ENCODE data around the gene HOXB1. TPM values are rescaled to one million over a fixed set of nuclear protein-coding genes. Genes with fewer than 3 reads are reported as not detected.

The HOXB1 gene
- total and polyA plus RNA-seq, 8 donors: 0.28 TPM; not detected in 7

- H3K27ac ChIP-seq: no peak overlapping the region
- intact Hi-C loops (cut with DNase I; ENCODE audit: low total_unique reads): no loop called here
These were observed 41.0 kb downstream of the HOXB1 start for GRCh38 chr17:48489781-48490180.

GRCh38 chr17:48488548-48489106, 42.2 kb downstream of the HOXB1 start:
- Histone ChIP-seq H3K27ac (no peak overlapping the region), H3K9me3 (no peaks in the 10 kb centered on the region), H3K27me3 (peaks cover 0 to 47% (median 10%) of the 10 kb centered on the region in 3 donors), H3K4me3 (no peak overlapping the region), H3K36me3 (no peaks in the 10 kb centered on the region), H3K4me1 (peaks cover 5 to 49% (median 27%) of the 10 kb centered on the region in 4 donors)
- peak in 1 of 2 donors; percentile 52 for DNase-seq
- 18 to 68% (median 34%) methylated on average over 3 of the region's 3 CpGs for WGBS, 5 donors
- TF ChIP-seq EP300 (IDR thresholded peaks at IDR 0.05): no peak
- TF ChIP-seq CTCF (IDR thresholded peaks at IDR 0.05): no peak
- TF ChIP-seq POLR2A (IDR thresholded peaks at IDR 0.05): no peak
- no peak for TF ChIP-seq POLR2AphosphoS5 (IDR thresholded peaks at IDR 0.05)
- intact Hi-C loops (cut with DNase I; ENCODE audit: low total_unique reads): no loop called here

More at GRCh38 chr17:48489781-48490180, 41.0 kb downstream of the HOXB1 start:
- Histone ChIP-seq H3K4me3 (no peak overlapping the region), H3K9me3 (no peaks in the 10 kb centered on the region), H3K4me1 (peaks cover 5 to 49% (median 28%) of the 10 kb centered on the region in 4 donors), H3K27me3 (peaks cover 0 to 58% (median 13%) of the 10 kb centered on the region in 3 donors), H3K36me3 (no peaks in the 10 kb centered on the region)
- DNase-seq: no peak
- 57 to 75% (median 59%) methylated on average over 13 of the region's 13 CpGs for WGBS, 5 donors
- no peak for TF ChIP-seq EP300 (IDR thresholded peaks at IDR 0.05)
- TF ChIP-seq CTCF (IDR thresholded peaks at IDR 0.05): no peak
- no peak for TF ChIP-seq POLR2AphosphoS5 (IDR thresholded peaks at IDR 0.05)
- TF ChIP-seq POLR2A (IDR thresholded peaks at IDR 0.05): no peak

- TF ChIP-seq POLR2A (IDR thresholded peaks at IDR 0.05) (no peak), CTCF (IDR thresholded peaks at IDR 0.05) (no peak), EP300 (IDR thresholded peaks at IDR 0.05) (no peak), POLR2AphosphoS5 (IDR thresholded peaks at IDR 0.05) (no peak)
- Histone ChIP-seq H3K9me3 (no peaks in the 10 kb centered on the region), H3K4me1 (peaks cover 0 to 44% (median 18%) of the 10 kb centered on the region in 4 donors), H3K4me3 (no peak overlapping the region), H3K36me3 (no peaks in the 10 kb centered on the region), H3K27ac (no peak overlapping the region), H3K27me3 (peaks cover 0 to 33% (median 0%) of the 10 kb centered on the region in 3 donors)
- WGBS, 5 donors: 59 to 88% (median 81%) methylated on average over 2 of the region's 2 CpGs
- intact Hi-C loops (cut with DNase I; ENCODE audit: low total_unique reads): no loop called here
- no peak for DNase-seq
These were observed 43.6 kb downstream of the HOXB1 start for GRCh38 chr17:48487221-48487620.

GRCh38 chr17:48486557-48486956, 44.3 kb downstream of the HOXB1 start:
- WGBS, 5 donors: 61 to 69% (median 65%) methylated on average over 5 of the region's 5 CpGs
- Histone ChIP-seq H3K4me1 (peaks cover 0 to 38% (median 13%) of the 10 kb centered on the region in 4 donors), H3K36me3 (no peaks in the 10 kb centered on the region), H3K4me3 (no peak overlapping the region), H3K27ac (no peak overlapping the region), H3K9me3 (no peaks in the 10 kb centered on the region), H3K27me3 (peaks cover 0 to 27% (median 0%) of the 10 kb centered on the region in 3 donors)
- TF ChIP-seq POLR2A (IDR thresholded peaks at IDR 0.05): no peak
- no peak for DNase-seq
- intact Hi-C loops (cut with DNase I; ENCODE audit: low total_unique reads): no loop called here

GRCh38 chr17:48484850-48485249, 46.0 kb downstream of the HOXB1 start:
- WGBS, 5 donors: 70 to 91% (median 81%) methylated on average over 2 of the region's 2 CpGs
- DNase-seq: no peak
- TF ChIP-seq CTCF (IDR thresholded peaks at IDR 0.05) (no peak), POLR2A (IDR thresholded peaks at IDR 0.05) (no peak), EP300 (IDR thresholded peaks at IDR 0.05) (no peak), POLR2AphosphoS5 (IDR thresholded peaks at IDR 0.05) (no peak)
- Histone ChIP-seq H3K4me3 (no peak overlapping the region), H3K9me3 (no peaks in the 10 kb centered on the region), H3K36me3 (no peaks in the 10 kb centered on the region), H3K27ac (no peak overlapping the region), H3K27me3 (peaks cover 0 to 19% (median 0%) of the 10 kb centered on the region in 3 donors), H3K4me1 (peaks cover 0 to 24% (median 7%) of the 10 kb centered on the region in 4 donors)
- intact Hi-C loops (cut with DNase I; ENCODE audit: low total_unique reads): no loop called here
